ENCODE data around the gene SCAI.
"Not testable (repeated sequence)": the region's sequence is repeated elsewhere in the genome, so short reads cannot be mapped to it uniquely, and the experiment has no call there.

The SCAI gene

GRCh38 chr9:125106285-125106893 is 36.9 kb downstream of the SCAI start:
- no peak for DNase-seq (ENCODE audit: low spot score)

GRCh38 chr9:125103770-125104460 is 39.4 kb downstream of the SCAI start:
- no peak for DNase-seq (ENCODE audit: low spot score)

GRCh38 chr9:125103021-125103420 is 40.3 kb downstream of the SCAI start:
- DNase-seq (ENCODE audit: low spot score), result no peak

- no peak for DNase-seq (ENCODE audit: low spot score)
Observed at GRCh38 chr9:125100822-125101221, 42.5 kb downstream of the SCAI start.

- DNase-seq (ENCODE audit: low spot score), result no peak
Observed at GRCh38 chr9:125099816-125100215, 43.5 kb downstream of the SCAI start.

- no peak for DNase-seq (ENCODE audit: low spot score)
Observed at GRCh38 chr9:125095821-125096443, 47.4 kb downstream of the SCAI start.

- DNase-seq (ENCODE audit: low spot score), result no peak
Observed at GRCh38 chr9:125091121-125091520, 52.2 kb downstream of the SCAI start.

- DNase-seq (ENCODE audit: low spot score), result no peak
Observed at GRCh38 chr9:125089331-125089730, 54.0 kb downstream of the SCAI start.

- DNase-seq (ENCODE audit: low spot score), result no peak
Observed at GRCh38 chr9:125088752-125089151, 54.6 kb downstream of the SCAI start.

GRCh38 chr9:125085703-125086477 is 57.4 kb downstream of the SCAI start:
- no peak for DNase-seq (ENCODE audit: low spot score)

GRCh38 chr9:125082197-125082596 is 61.1 kb downstream of the SCAI start:
- DNase-seq (ENCODE audit: low spot score), result not testable (repeated sequence)

GRCh38 chr9:125080797-125081196 is 62.5 kb downstream of the SCAI start:
- DNase-seq (ENCODE audit: low spot score), result not testable (repeated sequence)

GRCh38 chr9:125079931-125080330 is 63.4 kb downstream of the SCAI start:
- DNase-seq (ENCODE audit: low spot score), result no peak

GRCh38 chr9:125075997-125076396 is 67.3 kb downstream of the SCAI start:
- no peak for DNase-seq (ENCODE audit: low spot score)

GRCh38 chr9:125074976-125075375 is 68.4 kb downstream of the SCAI start:
- no peak for DNase-seq (ENCODE audit: low spot score)

- no peak for DNase-seq (ENCODE audit: low spot score)
Observed at GRCh38 chr9:125066839-125067619, 76.3 kb downstream of the SCAI start.

- DNase-seq (ENCODE audit: low spot score), result no peak
Observed at GRCh38 chr9:125061391-125061790, 81.9 kb downstream of the SCAI start.

- no peak for DNase-seq (ENCODE audit: low spot score)
Observed at GRCh38 chr9:125049212-125050049, 93.9 kb downstream of the SCAI start.

GRCh38 chr9:125043631-125044030 is 99.7 kb downstream of the SCAI start:
- DNase-seq (ENCODE audit: low spot score), result no peak

GRCh38 chr9:125043148-125043547 is 100.2 kb downstream of the SCAI start:
- no peak for DNase-seq (ENCODE audit: low spot score)

- DNase-seq (ENCODE audit: low spot score), result no peak
Observed at GRCh38 chr9:125038166-125038565, 105.2 kb downstream of the SCAI start.

Data from CD4-positive, alpha-beta T cell treated with Interleukin-6 at 100 ng/mL for 8 hours (primary cell).